Caco-2 (cell line): ENCODE measurements around the gene LRRK1. TPM values are rescaled to one million over a fixed set of nuclear protein-coding genes. Genes with fewer than 3 reads are reported as not detected.

Experiments used
- BruUV-seq: library from RNA; stranded (reverse); fragments of 400-500 nt; replicated peaks from 2 replicates; lab custom pipeline; 2021; lab: Mats Ljungman, UMichigan
- CTCF ChIA-PET: fragments of 300-600 bp; sonication (Branson Sonifier 250); formaldehyde crosslinking; loops from one replicate; lab custom pipeline; 2022; ENCODE audit warnings: antibody characterized with exemption; lab: Charles Lee
- POLR2A ChIA-PET: fragments of 300-600 bp; sonication (Branson Sonifier 250); formaldehyde crosslinking; loops from one replicate; lab custom pipeline; 2022; ENCODE audit warnings: antibody characterized with exemption; lab: Charles Lee
- DNase-seq, 2 experiments: peaks; one replicate each; pipeline versions ENCODE4 v3.0.0 to v3.0.0-alpha.2; 2020 to 2022
- H3K27me3 ChIP-seq: replicated peaks from 2 replicates; pipeline ENCODE4 v1.6.0; 2011; ENCODE audit warnings: low read length; ENCODE audit not compliant: control insufficient read depth, insufficient read depth
- H3K36me3 ChIP-seq: 2 replicates; pipeline ENCODE4 v1.5.1; 2011; ENCODE audit warnings: low read length; ENCODE audit not compliant: control insufficient read depth, insufficient read depth
- H3K4me1 ChIP-seq: fragments of 250-450 bp; sonication (Bioruptor Pico); 2 replicates; pipeline ENCODE4 v1.5.1; 2020; ENCODE audit warnings: mild to moderate bottlenecking
- H3K4me3 ChIP-seq: 2 replicates; pipeline ENCODE4 v1.5.1; 2011; ENCODE audit warnings: low read depth, mild to moderate bottlenecking, control low read depth, low read length
- H3K9me3 ChIP-seq: fragments of 250-450 bp; sonication (Bioruptor Pico); 2 replicates; pipeline ENCODE4 v1.5.1; 2020; ENCODE audit warnings: mild to moderate bottlenecking, moderate library complexity
- H3K27ac Mint-ChIP-seq: one replicate; pipeline ENCODE4 v1.8.0; 2022; ENCODE audit warnings: mixed read lengths; ENCODE audit not compliant: unreplicated experiment
- H3K27me3 Mint-ChIP-seq: one replicate; pipeline ENCODE4 v1.8.0; 2022; ENCODE audit warnings: mixed read lengths; ENCODE audit not compliant: insufficient read depth, unreplicated experiment
- H3K36me3 Mint-ChIP-seq: one replicate; pipeline ENCODE4 v1.8.0; 2022; ENCODE audit warnings: mild to moderate bottlenecking, mixed read lengths; ENCODE audit not compliant: insufficient read depth, unreplicated experiment
- H3K4me1 Mint-ChIP-seq: one replicate; pipeline ENCODE4 v1.8.0; 2022; ENCODE audit warnings: low read depth, mixed read lengths; ENCODE audit not compliant: unreplicated experiment
- H3K4me3 Mint-ChIP-seq: one replicate; pipeline ENCODE4 v1.8.0; 2022; ENCODE audit warnings: mild to moderate bottlenecking, moderate library complexity, mixed read lengths; ENCODE audit not compliant: unreplicated experiment
- H3K9me3 Mint-ChIP-seq: one replicate; pipeline ENCODE4 v1.8.0; 2022; ENCODE audit warnings: mixed read lengths; ENCODE audit not compliant: unreplicated experiment
- intact Hi-C: fragments of 100-400 bp; cut with micrococcal nuclease; formaldehyde crosslinking; loops from one replicate; pipeline ENCODE4 v1.10.0; 2022; ENCODE audit not compliant: unreplicated experiment
- total RNA-seq: library from RNA; stranded (reverse); gene quantifications from 2 replicates; pipeline ENCODE4 v1.2.3, GENCODE V29; 2022
- TF ChIP-seq, protein P1 (sequence below), 2 experiments: fragments of 200-600 bp in 1 of 2; IDR thresholded peaks; 1 replicate in 1 of 2; 2 replicates in 1 of 2; pipeline versions ENCODE4 v1.5.1 to v1.8.0; 2011 to 2022; ENCODE audit warnings: antibody characterized with exemption in 1 of 2, control low read depth in 1 of 2, inconsistent platforms in 1 of 2, low read depth in 1 of 2, low read length in 1 of 2, mild to moderate bottlenecking in 1 of 2, moderate library complexity in 1 of 2; ENCODE audit not compliant: insufficient read depth in 1 of 2, severe bottlenecking in 1 of 2, unreplicated experiment in 1 of 2

The LRRK1 gene
- total RNA-seq, 1 experiment from 2014 or later, result 12.0 TPM

DNA sequence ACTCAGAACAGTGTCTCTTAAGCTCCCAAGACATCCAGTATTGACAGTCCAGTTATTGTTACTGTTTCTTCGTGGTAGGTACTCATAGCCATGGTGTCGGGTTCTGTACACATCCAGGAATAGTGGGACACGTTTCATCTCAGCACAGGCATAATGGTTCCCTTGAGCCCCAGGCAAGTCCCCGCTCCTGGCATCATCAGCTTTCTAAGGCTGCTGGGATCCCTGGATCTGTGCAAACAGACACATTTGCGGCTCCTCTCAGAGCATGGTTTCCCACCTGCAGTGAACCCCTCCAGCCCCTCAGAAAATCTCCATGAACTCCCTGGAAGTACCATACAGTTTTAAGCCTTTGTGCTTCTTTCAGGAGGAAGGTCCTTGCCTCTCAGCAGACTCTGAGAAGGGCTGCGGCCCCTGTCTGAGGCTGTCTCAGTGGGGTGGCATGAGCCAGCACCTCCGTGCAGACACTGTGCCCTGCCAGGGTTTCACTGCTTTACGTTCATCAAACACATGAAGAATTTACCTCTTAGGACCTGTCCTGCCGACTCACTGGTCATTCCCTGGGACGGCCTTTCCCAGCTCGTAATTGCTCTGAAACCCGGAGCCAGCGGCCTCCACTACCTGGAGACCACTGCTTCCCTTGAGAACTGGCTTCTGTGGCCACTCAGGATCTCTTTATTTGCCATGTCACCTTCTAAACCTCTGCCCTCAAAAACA is 124.9 kb downstream of the LRRK1 start:
- Histone ChIP-seq H3K36me3 (no peaks in the 10 kb centered on the region), H3K27me3 (no peaks in the 10 kb centered on the region), H3K4me3 (no peak overlapping the region), H3K9me3 (no peaks in the 10 kb centered on the region), H3K4me1 (no peaks in the 10 kb centered on the region)
- POLR2A ChIA-PET, result no interaction called here
- no peaks in the 10 kb centered on the region for H3K27me3 Mint-ChIP-seq
- TF ChIP-seq, protein P1, sequence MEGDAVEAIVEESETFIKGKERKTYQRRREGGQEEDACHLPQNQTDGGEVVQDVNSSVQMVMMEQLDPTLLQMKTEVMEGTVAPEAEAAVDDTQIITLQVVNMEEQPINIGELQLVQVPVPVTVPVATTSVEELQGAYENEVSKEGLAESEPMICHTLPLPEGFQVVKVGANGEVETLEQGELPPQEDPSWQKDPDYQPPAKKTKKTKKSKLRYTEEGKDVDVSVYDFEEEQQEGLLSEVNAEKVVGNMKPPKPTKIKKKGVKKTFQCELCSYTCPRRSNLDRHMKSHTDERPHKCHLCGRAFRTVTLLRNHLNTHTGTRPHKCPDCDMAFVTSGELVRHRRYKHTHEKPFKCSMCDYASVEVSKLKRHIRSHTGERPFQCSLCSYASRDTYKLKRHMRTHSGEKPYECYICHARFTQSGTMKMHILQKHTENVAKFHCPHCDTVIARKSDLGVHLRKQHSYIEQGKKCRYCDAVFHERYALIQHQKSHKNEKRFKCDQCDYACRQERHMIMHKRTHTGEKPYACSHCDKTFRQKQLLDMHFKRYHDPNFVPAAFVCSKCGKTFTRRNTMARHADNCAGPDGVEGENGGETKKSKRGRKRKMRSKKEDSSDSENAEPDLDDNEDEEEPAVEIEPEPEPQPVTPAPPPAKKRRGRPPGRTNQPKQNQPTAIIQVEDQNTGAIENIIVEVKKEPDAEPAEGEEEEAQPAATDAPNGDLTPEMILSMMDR (IDR thresholded peaks at IDR 0.05; ENCODE audit: insufficient read depth in 1 of 2, low read depth in 1 of 2, low read length in 1 of 2, severe bottlenecking in 1 of 2, unreplicated experiment in 1 of 2), result no peak
- H3K27ac Mint-ChIP-seq, result no peak overlapping the region
- H3K4me3 Mint-ChIP-seq, result no peak overlapping the region
- H3K9me3 Mint-ChIP-seq, result no peaks in the 10 kb centered on the region
- no peaks in the 10 kb centered on the region for H3K4me1 Mint-ChIP-seq
- intact Hi-C loops, result no loop called here
- peak in 1 of 2 experiments; percentile 18 for DNase-seq
- CTCF ChIA-PET, result no interaction called here
- H3K36me3 Mint-ChIP-seq, result no peaks in the 10 kb centered on the region
- no TSS peak for BruUV-seq

DNA sequence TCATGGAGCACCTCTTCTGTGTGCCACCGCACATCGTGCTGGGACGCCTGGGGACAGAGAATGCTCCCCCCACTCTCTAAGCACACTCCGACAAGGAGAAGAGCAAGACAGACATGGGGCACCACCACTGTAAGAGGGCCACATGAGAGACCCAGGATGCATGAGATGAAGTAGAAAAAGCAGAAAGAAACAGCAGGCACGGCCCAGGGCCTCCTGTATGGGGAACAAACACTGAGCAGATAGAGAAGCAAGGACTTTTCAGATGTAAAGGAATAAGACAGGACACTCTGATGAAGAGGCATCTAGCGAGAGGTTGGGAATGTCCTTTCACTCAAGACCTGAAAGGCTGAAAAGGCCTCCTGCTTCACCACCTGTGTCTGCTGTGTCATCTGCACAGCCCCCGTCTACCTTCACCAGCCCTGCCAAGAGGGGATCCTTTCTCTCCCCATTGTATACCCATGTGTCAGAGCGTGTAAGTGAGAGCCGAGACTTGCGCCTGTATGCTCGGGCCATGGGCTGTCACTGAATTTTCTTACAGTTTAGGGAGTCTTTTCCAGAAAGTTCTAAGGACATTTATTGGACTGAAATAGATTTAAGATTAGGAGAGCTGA is 125.6 kb downstream of the LRRK1 start:
- Mint-ChIP-seq H3K4me1 (no peaks in the 10 kb centered on the region), H3K27ac (no peak overlapping the region), H3K36me3 (no peaks in the 10 kb centered on the region), H3K4me3 (no peak overlapping the region), H3K27me3 (no peaks in the 10 kb centered on the region), H3K9me3 (no peaks in the 10 kb centered on the region)
- ChIA-PET POLR2A (no interaction called here), CTCF (no interaction called here)
- Histone ChIP-seq H3K4me1 (no peaks in the 10 kb centered on the region), H3K9me3 (no peaks in the 10 kb centered on the region), H3K27me3 (no peaks in the 10 kb centered on the region), H3K36me3 (no peaks in the 10 kb centered on the region), H3K4me3 (no peak overlapping the region)
- intact Hi-C loops, result no loop called here
- BruUV-seq, result no TSS peak
- TF ChIP-seq, protein P1 (IDR thresholded peaks at IDR 0.05; ENCODE audit: insufficient read depth in 1 of 2, low read depth in 1 of 2, low read length in 1 of 2, severe bottlenecking in 1 of 2, unreplicated experiment in 1 of 2), result no peak
- no peak for DNase-seq

DNA sequence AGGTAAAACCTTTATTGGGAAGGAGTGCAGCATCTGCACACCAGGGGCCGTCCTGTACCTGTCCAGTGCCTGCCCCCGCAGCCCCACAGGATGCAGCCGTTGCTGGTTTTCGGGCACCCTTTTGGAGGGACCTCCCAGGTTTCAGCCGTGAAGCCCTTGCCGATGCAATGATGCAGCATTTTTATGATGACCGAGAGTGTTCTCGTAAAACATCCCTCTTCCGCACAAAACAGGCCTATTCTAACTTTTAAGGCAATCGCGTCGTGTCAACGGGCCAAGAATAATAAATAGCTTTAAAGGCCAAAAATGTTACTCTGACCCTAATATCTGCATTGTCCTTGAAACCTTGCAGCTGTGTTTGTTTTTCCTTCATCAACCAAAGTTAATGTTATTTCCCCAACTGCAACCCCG is 126.1 kb downstream of the LRRK1 start:
- ChIA-PET CTCF (no interaction called here), POLR2A (no interaction called here)
- Histone ChIP-seq H3K27me3 (no peaks in the 10 kb centered on the region), H3K4me3 (no peak overlapping the region), H3K4me1 (no peaks in the 10 kb centered on the region), H3K36me3 (no peaks in the 10 kb centered on the region), H3K9me3 (no peaks in the 10 kb centered on the region)
- TF ChIP-seq, protein P1 (IDR thresholded peaks at IDR 0.05; ENCODE audit: insufficient read depth in 1 of 2, low read depth in 1 of 2, low read length in 1 of 2, severe bottlenecking in 1 of 2, unreplicated experiment in 1 of 2), result no peak
- H3K36me3 Mint-ChIP-seq, result no peaks in the 10 kb centered on the region
- H3K27ac Mint-ChIP-seq, result no peak overlapping the region
- no peak overlapping the region for H3K4me3 Mint-ChIP-seq
- H3K4me1 Mint-ChIP-seq, result no peaks in the 10 kb centered on the region
- no peaks in the 10 kb centered on the region for H3K27me3 Mint-ChIP-seq
- no peaks in the 10 kb centered on the region for H3K9me3 Mint-ChIP-seq
- no TSS peak for BruUV-seq
- peak in 1 of 2 experiments; percentile 5 for DNase-seq
- intact Hi-C loops, result no loop called here
